Common myeloid progenitor, CD34-positive (primary cell): Measurements from ENCODE around the gene MAB21L4.

Source experiments
- CTCF ChIA-PET: fragments of 350-600 bp; sonication (Branson Sonifier 250); formaldehyde crosslinking; loops from one replicate; lab custom pipeline; 2021; ENCODE audit warnings: antibody characterized with exemption; lab: Charles Lee
- POLR2A ChIA-PET: fragments of 350-600 bp; sonication (Branson Sonifier 250); formaldehyde crosslinking; loops from one replicate; lab custom pipeline; 2021; ENCODE audit warnings: antibody characterized with exemption; lab: Charles Lee
- DNase-seq, 3 donors: peaks; one replicate each; pipeline versions ENCODE4 v3.0.0 to v3.0.0-alpha.2; 2013
- H3K27ac ChIP-seq, 2 experiments: 1 replicate in 1 of 2; 2 replicates in 1 of 2; pipeline ENCODE4 v1.7.0; 2013; ENCODE audit warnings: inconsistent platforms in 2 of 2, low read length in 2 of 2, mild to moderate bottlenecking in 2 of 2, low read depth in 1 of 2, moderate library complexity in 1 of 2; ENCODE audit not compliant: severe bottlenecking in 2 of 2, insufficient read depth in 1 of 2, poor library complexity in 1 of 2
- H3K27me3 ChIP-seq, 5 experiments: replicated peaks in 2 of 5; 1 replicate in 3 of 5; 2 replicates in 2 of 5; pipeline versions ENCODE4 v1.6.1 to v1.7.0; 2013; ENCODE audit warnings: low read length in 4 of 5, mild to moderate bottlenecking in 2 of 5, moderate library complexity in 2 of 5, inconsistent platforms in 1 of 5; ENCODE audit not compliant: insufficient read depth in 5 of 5, control insufficient read depth in 4 of 5
- H3K36me3 ChIP-seq, 4 experiments: 1 replicate in 2 of 4; 2 replicates in 2 of 4; pipeline versions ENCODE4 v1.6.1 to v1.7.0; 2013; ENCODE audit warnings: low read length in 3 of 4, control low read depth in 1 of 4, mild to moderate bottlenecking in 1 of 4; ENCODE audit not compliant: control insufficient read depth in 4 of 4, insufficient read depth in 4 of 4
- H3K4me1 ChIP-seq, 4 experiments: 1 replicate in 3 of 4; 2 replicates in 1 of 4; pipeline versions ENCODE4 v1.6.1 to v1.7.1; 2013; ENCODE audit warnings: low read length in 3 of 4, mild to moderate bottlenecking in 3 of 4, control low read depth in 1 of 4, inconsistent platforms in 1 of 4, moderate library complexity in 1 of 4; ENCODE audit not compliant: control insufficient read depth in 4 of 4, insufficient read depth in 4 of 4; ENCODE audit errors: control extremely low read depth in 1 of 4
- H3K4me3 ChIP-seq, 7 experiments: 1 replicate in 4 of 7; 2 replicates in 3 of 7; pipeline versions ENCODE4 v1.5.1 to v1.7.0; 2013; ENCODE audit warnings: mild to moderate bottlenecking in 7 of 7, low read length in 6 of 7, moderate library complexity in 6 of 7, inconsistent platforms in 2 of 7, low read depth in 2 of 7, control low read depth in 1 of 7; ENCODE audit not compliant: insufficient read depth in 4 of 7, control insufficient read depth in 1 of 7; ENCODE audit errors: extremely low read depth in 1 of 7
- H3K9me3 ChIP-seq, 5 experiments: 1 replicate in 4 of 5; 2 replicates in 1 of 5; pipeline versions ENCODE4 v1.6.1 to v1.7.1; 2013; ENCODE audit warnings: low read length in 4 of 5, mild to moderate bottlenecking in 2 of 5, inconsistent platforms in 1 of 5, low read depth in 1 of 5, moderate library complexity in 1 of 5; ENCODE audit not compliant: control insufficient read depth in 4 of 5, insufficient read depth in 2 of 5; ENCODE audit errors: control extremely low read depth in 1 of 5
- WGBS: methylation state at CpG from one replicate; pipeline ENCODE4 v1.1.5; 2013; ENCODE audit not compliant: insufficient coverage; 5-methylcytosine and 5-hydroxymethylcytosine counted together

The MAB21L4 gene

GRCh38 chr2:240886023-240886565 lies 9.9 kb downstream of the MAB21L4 start:
- H3K27ac ChIP-seq, result no peak overlapping the region
- no peaks in the 10 kb centered on the region for H3K27me3 ChIP-seq
- no peaks in the 10 kb centered on the region for H3K9me3 ChIP-seq
- peak overlapping the region in 1 of 7 experiments; percentile 2 for H3K4me3 ChIP-seq
- peak; percentile 16 to 67 (median 66) for DNase-seq
- POLR2A ChIA-PET, result no interaction called here
- WGBS, result 100% methylated on average over 2 of the region's 5 CpGs
- no peaks in the 10 kb centered on the region for H3K36me3 ChIP-seq
- CTCF ChIA-PET, result no interaction called here
- H3K4me1 ChIP-seq, result peaks cover 0 to 17% (median 10%) of the 10 kb centered on the region in 4 experiments

- no peak overlapping the region for H3K27ac ChIP-seq
- H3K27me3 ChIP-seq, result no peaks in the 10 kb centered on the region
- no peaks in the 10 kb centered on the region for H3K36me3 ChIP-seq
- no peaks in the 10 kb centered on the region for H3K9me3 ChIP-seq
- peaks cover 0 to 17% (median 10%) of the 10 kb centered on the region in 4 experiments for H3K4me1 ChIP-seq
- ChIA-PET POLR2A (no interaction called here), CTCF (interaction anchor here (0.9 to 1.0 kb wide), 2 partner anchors 8 to 29 kb away, joined by 3 to 4 read pairs; no protein-coding TSS in a partner anchor)
- no peak for DNase-seq
- WGBS, result 50% methylated on average over 1 of the region's 1 CpG
- peak overlapping the region in 1 of 7 experiments; percentile 2 for H3K4me3 ChIP-seq
These were observed 10.4 kb downstream of the MAB21L4 start for GRCh38 chr2:240885566-240885965.

GRCh38 chr2:240884745-240885144 lies 11.2 kb downstream of the MAB21L4 start:
- WGBS, result 87% methylated on average over 3 of the region's 3 CpGs
- DNase-seq, result no peak
- ChIA-PET POLR2A (no interaction called here), CTCF (interaction anchor here (0.9 to 1.0 kb wide), 2 partner anchors 9 to 30 kb away, joined by 3 to 4 read pairs; no protein-coding TSS in a partner anchor)
- Histone ChIP-seq H3K36me3 (no peaks in the 10 kb centered on the region), H3K4me1 (peaks cover 0 to 17% (median 10%) of the 10 kb centered on the region in 4 experiments), H3K4me3 (no peak overlapping the region), H3K27ac (no peak overlapping the region), H3K9me3 (no peaks in the 10 kb centered on the region), H3K27me3 (no peaks in the 10 kb centered on the region)

GRCh38 chr2:240884221-240884620 lies 11.7 kb downstream of the MAB21L4 start:
- POLR2A ChIA-PET, result no interaction called here
- no peak overlapping the region for H3K4me3 ChIP-seq
- WGBS, result 92% methylated on average over 2 of the region's 2 CpGs
- H3K4me1 ChIP-seq, result peaks cover 0 to 17% (median 10%) of the 10 kb centered on the region in 4 experiments
- no peaks in the 10 kb centered on the region for H3K36me3 ChIP-seq
- CTCF ChIA-PET, result no interaction called here
- no peak for DNase-seq
- H3K9me3 ChIP-seq, result no peaks in the 10 kb centered on the region
- no peaks in the 10 kb centered on the region for H3K27me3 ChIP-seq
- no peak overlapping the region for H3K27ac ChIP-seq

- Histone ChIP-seq H3K9me3 (no peaks in the 10 kb centered on the region), H3K4me3 (no peak overlapping the region), H3K27me3 (no peaks in the 10 kb centered on the region), H3K27ac (no peak overlapping the region), H3K36me3 (no peaks in the 10 kb centered on the region), H3K4me1 (peaks cover 0 to 17% (median 10%) of the 10 kb centered on the region in 4 experiments)
- ChIA-PET POLR2A (no interaction called here), CTCF (interaction anchor here (1.3 kb wide), 2 partner anchors 10 to 16 kb away, joined by 3 to 4 read pairs; no protein-coding TSS in a partner anchor)
- WGBS, result 74% methylated on average over 6 of the region's 6 CpGs
- DNase-seq, result no peak
These were observed 14.0 kb downstream of the MAB21L4 start for GRCh38 chr2:240881913-240882312.

GRCh38 chr2:240879105-240879504 lies 16.9 kb downstream of the MAB21L4 start:
- WGBS, result 90% methylated on average over 7 of the region's 7 CpGs
- Histone ChIP-seq H3K36me3 (no peaks in the 10 kb centered on the region), H3K27me3 (no peaks in the 10 kb centered on the region), H3K4me1 (no peaks in the 10 kb centered on the region), H3K4me3 (no peak overlapping the region), H3K9me3 (no peaks in the 10 kb centered on the region), H3K27ac (no peak overlapping the region)
- no peak for DNase-seq
- ChIA-PET CTCF (no interaction called here), POLR2A (no interaction called here)

GRCh38 chr2:240878341-240878936 lies 17.5 kb downstream of the MAB21L4 start:
- POLR2A ChIA-PET, result no interaction called here
- Histone ChIP-seq H3K9me3 (no peaks in the 10 kb centered on the region), H3K4me3 (no peak overlapping the region), H3K36me3 (no peaks in the 10 kb centered on the region), H3K4me1 (no peaks in the 10 kb centered on the region), H3K27ac (no peak overlapping the region), H3K27me3 (no peaks in the 10 kb centered on the region)
- WGBS, result 100% methylated on average over 10 of the region's 18 CpGs
- CTCF ChIA-PET, result no interaction called here
- no peak for DNase-seq
